CMK (cell line): ENCODE measurements around the gene SIPA1L3.
"Not testable (repeated sequence)": the region's sequence is repeated elsewhere in the genome, so short reads cannot be mapped to it uniquely, and the experiment has no call there.

ENCODE experiments used
- DNase-seq: peaks from one replicate; pipeline ENCODE4 v3.0.0-alpha.2; 2010; ENCODE audit warnings: low read depth

The SIPA1L3 gene, protein sequence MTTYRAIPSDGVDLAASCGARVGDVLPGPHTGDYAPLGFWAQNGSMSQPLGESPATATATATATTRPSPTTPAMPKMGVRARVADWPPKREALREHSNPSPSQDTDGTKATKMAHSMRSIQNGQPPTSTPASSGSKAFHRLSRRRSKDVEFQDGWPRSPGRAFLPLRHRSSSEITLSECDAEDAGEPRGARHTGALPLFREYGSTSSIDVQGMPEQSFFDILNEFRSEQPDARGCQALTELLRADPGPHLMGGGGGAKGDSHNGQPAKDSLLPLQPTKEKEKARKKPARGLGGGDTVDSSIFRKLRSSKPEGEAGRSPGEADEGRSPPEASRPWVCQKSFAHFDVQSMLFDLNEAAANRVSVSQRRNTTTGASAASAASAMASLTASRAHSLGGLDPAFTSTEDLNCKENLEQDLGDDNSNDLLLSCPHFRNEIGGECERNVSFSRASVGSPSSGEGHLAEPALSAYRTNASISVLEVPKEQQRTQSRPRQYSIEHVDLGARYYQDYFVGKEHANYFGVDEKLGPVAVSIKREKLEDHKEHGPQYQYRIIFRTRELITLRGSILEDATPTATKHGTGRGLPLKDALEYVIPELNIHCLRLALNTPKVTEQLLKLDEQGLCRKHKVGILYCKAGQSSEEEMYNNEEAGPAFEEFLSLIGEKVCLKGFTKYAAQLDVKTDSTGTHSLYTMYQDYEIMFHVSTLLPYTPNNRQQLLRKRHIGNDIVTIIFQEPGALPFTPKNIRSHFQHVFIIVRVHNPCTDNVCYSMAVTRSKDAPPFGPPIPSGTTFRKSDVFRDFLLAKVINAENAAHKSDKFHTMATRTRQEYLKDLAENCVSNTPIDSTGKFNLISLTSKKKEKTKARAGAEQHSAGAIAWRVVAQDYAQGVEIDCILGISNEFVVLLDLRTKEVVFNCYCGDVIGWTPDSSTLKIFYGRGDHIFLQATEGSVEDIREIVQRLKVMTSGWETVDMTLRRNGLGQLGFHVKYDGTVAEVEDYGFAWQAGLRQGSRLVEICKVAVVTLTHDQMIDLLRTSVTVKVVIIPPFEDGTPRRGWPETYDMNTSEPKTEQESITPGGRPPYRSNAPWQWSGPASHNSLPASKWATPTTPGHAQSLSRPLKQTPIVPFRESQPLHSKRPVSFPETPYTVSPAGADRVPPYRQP (N-terminal part only)

GRCh38 chr19:37906869-37907734, at the start of gene SIPA1L3:
TSS of gene SIPA1L3 (plus strand) at chr19:37907208. CDS start at chr19:38081566, 174,358 bp downstream.
- peak; percentile 79 for DNase-seq

DNA sequence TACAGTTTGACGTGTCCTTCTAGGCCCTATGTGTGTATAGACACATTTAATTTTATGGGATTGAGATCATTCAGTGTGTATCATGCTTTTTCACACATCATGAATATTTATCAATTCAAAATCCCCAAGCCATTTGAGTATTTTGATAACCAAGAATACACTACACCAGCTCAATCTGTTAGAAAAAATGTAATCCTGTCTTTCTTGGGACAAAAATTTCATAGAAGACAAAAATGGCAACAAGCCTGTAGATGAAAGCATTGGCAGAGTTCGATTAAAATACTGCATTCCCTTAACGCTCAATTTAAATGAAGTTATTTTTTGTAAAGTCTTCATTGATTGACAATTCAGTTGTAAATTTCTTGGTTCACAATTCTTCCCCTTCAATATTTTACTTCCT, 42.5 kb upstream of the SIPA1L3 start:
- no peak for DNase-seq

- not testable (repeated sequence) for DNase-seq
Observed at GRCh38 chr19:37865930-37866329, 41.1 kb upstream of the SIPA1L3 start.

DNA sequence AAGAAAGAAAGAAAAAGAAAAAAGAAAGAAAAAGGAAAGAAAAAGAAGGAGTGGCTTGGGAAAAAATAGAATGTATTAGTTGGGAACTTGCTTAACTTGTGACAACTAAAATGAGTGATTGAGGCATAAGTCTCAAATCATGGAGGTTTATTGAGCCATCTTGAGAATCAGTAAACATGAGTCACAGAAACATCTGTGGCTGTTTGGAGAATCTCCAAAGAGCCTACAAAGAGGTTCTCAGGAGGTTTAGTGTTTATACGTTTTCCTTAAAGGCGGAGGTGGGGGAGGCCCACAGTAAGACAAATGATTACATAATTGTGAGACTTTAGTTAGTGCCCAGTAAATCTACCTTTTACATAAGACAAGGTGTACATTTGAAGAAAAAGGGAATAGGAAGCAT, 39.2 kb upstream of the SIPA1L3 start:
- no peak for DNase-seq

- no peak for DNase-seq
Observed at GRCh38 chr19:37869766-37870340, 37.2 kb upstream of the SIPA1L3 start.

DNA sequence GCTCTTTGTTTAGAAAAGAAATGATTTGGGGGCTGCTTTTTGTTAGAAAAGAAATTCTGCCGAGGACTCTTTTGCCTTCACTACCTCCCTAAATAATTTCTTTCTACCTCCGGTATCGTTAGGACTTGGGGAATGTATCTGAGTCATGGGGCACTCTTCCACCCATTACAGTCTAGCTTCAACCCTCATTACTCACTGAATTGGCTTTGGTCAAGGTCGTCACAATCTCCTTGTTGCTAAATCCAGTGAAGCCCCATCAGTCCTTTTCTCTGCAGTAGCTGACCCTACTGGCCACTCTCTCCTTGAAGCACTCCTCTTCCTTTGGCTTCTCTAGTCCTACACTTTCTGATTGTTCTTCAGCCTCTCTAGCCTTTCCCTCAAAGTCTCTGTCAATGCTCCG, 34.6 kb upstream of the SIPA1L3 start:
- no peak for DNase-seq

DNA sequence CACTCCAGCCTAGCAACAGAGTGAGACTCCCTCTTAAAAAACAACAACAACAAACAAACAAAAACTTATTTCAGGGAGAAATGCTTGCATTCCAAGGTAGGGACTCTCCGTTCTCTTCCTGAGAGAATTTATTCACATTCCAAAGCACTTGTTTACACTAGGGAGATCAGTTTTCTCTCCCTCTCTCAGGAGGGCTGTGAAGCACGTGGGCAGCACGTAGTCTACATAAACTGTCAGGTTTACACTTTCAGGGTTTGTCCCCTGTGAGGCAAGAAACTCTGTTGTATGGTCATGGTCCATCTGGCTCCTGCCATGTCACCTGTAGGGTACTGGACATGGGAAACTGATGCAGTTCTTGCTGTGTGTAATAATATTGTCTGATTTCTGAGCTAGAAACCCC, 32.2 kb upstream of the SIPA1L3 start:
- DNase-seq, result no peak

DNA sequence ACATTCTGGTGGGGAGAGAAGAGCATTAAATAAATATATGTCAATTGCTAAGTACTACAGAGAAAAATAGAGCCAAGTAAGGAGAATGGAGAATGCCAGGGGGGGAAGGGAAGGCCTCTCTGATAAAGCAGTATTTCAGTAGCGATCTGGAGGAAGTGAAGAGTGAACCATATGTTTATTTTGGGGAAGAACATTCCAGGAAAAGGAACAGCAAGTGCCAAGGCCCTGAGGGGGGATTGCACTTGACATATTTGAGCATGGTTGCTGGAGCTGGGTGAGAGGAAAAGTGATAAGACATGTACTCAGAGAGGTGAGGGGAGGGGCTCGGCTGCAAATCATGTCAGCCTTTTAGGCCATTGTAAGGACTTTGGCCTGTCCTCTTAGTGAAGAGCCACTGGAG, 31.0 kb upstream of the SIPA1L3 start:
- DNase-seq, result no peak

DNA sequence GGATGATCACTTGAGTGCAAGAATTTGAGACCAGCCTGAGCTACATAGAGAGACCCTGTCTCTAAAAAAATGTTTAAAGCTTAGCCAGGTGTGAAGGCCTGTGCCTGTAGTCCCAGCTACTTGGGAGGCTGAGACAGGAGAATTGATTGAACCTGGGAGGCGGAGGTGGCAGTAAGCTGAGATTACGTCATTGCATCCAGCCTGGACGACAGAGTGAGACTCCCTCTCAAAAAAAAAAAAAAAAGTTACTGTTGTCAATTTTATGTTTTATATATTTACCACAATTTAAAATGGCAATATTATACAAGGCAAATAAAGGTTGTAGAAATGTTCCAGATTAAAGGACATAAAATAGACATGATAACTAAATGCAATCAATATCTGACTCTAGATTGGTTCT, 29.9 kb upstream of the SIPA1L3 start:
- no peak for DNase-seq

DNA sequence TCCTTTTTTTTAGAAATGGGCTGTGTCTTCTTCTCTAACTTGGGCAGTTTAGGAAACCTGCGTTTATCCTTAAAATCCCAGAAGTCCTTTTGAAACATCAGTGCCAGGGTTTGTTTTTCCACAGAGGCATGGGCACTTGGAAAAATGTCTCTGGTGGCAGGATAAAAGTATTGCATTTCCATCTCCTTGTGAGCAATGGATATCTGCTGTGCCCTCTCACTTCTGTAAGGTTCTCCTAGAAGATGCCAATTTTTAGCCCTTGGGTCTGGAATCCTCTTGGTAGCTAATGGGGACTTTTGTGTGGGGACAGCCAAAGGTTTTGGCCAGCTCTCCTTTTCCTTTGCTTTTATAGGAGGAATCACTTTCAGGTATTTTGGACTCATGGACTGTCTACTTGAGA, 21.6 kb upstream of the SIPA1L3 start:
- DNase-seq, result no peak

DNA sequence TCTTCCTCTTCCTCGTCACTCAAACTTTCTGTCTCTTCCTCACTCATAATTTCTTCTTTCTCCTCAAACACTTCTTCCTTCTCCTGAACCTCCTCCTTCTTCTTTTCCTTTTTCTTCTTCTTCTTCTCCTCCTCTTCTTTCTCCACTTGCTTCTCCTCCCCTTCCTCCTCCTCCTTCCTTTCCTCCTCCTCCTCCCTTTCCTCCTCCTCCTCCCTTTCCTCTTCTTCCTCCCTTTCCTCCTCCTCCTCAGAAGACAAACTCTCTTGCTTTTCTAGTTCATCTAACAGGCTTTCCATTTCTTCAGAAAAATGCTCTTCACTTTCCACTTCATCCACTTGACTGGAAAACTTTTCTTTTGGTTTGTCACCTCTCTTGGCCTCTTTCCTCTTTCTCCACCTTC, 20.4 kb upstream of the SIPA1L3 start:
- no peak for DNase-seq

DNA sequence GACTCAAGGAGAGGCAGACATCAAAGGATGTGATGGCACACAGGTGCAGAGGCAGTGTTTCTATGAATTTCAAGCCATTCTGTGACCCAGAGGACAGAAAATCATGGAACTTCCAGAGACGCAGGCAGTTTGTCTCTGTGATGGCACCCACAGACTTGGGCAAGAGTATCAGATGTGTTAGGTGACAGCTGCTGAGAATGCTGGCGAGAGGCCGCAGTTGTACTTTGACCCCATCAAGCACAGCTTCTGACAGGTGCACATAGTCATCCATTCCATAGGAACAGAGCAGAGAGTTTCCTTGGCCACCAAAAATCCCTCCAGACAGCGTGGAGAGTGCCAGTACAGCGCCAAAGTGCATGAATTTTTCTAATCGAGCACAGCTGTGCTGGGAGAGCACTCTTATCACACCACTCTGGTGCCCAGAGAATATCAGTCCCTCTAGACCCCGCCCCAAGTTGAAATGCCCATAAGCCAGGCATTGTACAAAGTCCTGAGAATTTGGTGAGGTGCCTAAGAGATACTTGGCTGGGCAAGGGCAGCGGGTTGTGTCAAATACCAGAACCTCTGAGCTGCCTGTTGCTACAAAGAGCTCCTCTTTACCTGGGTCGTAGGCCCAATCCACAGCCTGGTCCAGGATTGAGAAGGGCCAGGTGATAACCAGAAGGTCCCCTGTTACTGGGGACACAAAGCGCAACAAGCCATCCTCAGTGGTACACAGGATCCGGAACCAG, 13.0 kb upstream of the SIPA1L3 start:
- no peak for DNase-seq

DNA sequence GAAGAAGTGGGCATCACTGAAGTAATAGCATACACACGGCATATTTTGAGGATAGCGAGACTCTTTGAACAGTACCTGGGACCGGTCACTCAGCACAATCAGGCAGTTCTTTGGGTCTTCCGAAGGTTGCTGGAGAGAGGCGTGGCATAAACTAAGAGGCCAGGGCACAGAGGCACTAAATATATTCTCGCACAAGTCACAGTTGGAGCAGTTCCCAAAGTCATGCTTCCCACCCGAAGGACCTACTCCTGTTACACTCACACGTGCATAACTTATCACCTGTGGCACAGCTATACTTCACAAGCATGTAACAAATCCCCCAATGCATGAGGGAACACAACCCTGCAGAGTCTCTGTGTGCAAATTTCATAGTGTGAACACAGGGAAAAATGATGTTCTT, 10.8 kb upstream of the SIPA1L3 start:
- DNase-seq, result no peak

- DNase-seq, result no peak
Observed at GRCh38 chr19:37899453-37899852, 7.6 kb upstream of the SIPA1L3 start.

DNA sequence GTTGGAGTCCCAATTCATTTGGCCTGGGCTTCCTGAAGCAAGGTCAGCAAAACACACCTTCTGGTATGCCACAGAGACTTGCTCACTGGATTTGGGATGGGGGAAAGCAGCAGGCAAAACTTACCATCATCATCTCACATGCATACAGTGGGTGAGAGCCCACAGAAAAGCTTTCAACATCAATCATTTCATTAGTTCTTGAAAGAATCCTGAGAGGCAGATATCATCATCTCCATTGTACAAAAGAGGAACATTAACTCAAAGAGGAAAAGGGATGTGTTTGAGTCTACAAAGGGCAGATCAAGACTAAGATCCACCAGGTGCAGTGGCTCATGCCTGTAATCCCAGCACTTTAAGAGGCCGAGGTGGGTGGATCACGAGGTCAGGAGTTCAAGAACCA, 7.0 kb upstream of the SIPA1L3 start:
- no peak for DNase-seq

DNA sequence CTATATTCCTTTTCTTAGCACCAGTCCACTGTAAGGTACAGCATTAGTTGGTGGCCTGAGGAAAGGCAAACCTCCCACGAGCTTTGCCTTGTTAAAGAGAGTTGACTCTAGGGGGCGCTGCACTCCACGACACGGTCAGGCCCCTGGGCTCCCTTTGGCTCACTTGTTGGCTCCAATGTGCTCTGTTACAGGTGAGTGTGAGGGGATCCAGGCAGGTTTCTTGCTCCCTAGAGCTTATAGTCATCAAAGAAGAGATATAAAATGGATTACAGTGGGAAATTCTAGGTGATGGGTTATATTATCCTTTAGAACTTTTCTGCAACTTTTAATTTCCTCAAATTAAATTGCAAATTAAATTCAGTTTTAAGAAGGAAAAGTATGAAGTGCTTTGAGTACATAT, 4.3 kb upstream of the SIPA1L3 start:
- peak; percentile 55 for DNase-seq

DNA sequence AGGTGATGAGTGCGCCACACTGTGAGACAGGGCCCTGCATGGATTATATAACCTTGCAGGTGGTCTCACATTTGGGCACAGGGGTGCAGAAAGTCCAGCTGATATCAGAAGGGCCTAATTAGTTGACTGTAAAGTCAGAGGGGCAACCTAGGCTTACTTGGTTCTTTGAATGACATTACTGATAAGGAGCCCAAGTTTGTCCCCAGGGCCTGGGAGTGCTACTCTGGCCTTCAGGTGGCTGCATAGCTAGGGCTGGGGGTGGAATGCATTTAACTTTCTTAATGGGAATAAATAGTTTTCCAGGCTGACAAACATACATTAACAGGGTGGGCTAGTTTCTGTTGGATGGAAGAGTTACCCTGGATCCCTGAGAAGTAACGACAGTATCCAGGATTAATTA, 3.9 kb upstream of the SIPA1L3 start:
- no peak for DNase-seq

GRCh38 chr19:37905946-37906868, 801 bp upstream of the SIPA1L3 start, which contains the start of gene WDR87:
TSS of gene WDR87 (minus strand) at chr19:37906594. CDS start at chr19:37898239, 8,355 bp downstream.
- DNase-seq, result peak; percentile 53

GRCh38 chr19:37907735-37908455, 887 bp downstream of the SIPA1L3 start:
- DNase-seq, result no peak
